ENCODE measurements around the gene RGSL1. TPM values are rescaled to one million over a fixed set of nuclear protein-coding genes. Genes with fewer than 3 reads are reported as not detected.

RGSL1 gene
- polyA plus RNA-seq, 3 donors: not detected

GRCh38 chr1:182589931-182590330, 140.0 kb downstream of the RGSL1 start:
- peaks cover 49% of the 10 kb centered on the region for H3K4me1 Mint-ChIP-seq
- peak overlapping the region in 5 of 7 donors; percentile 49 to 100 (median 69) for H3K27ac Mint-ChIP-seq
- H3K4me1 ChIP-seq (ENCODE audit: control insufficient read depth in 1 of 2, insufficient read depth in 2 of 2, low read length in 2 of 2): peaks cover 39 to 57% of the 10 kb centered on the region in 2 donors
- no peak overlapping the region for H3K4me3 ChIP-seq (replicated peaks in 1 of 3; ENCODE audit: low read depth in 2 of 3, low read length in 3 of 3)
- H4K20me1 ChIP-seq (ENCODE audit: insufficient read depth, low read length): no peaks in the 10 kb centered on the region
- H3K4me3 Mint-ChIP-seq: no peak overlapping the region
- H3K27me3 ChIP-seq (ENCODE audit: control insufficient read depth in 2 of 2, insufficient read depth in 2 of 2, low read length in 2 of 2): no peaks in the 10 kb centered on the region
- WGBS (ENCODE audit: insufficient coverage): 91% methylated on average over 4 of the region's 5 CpGs
- H3K27ac ChIP-seq (ENCODE audit: low read depth in 1 of 2, low read length in 2 of 2): peak overlapping the region in 1 of 2 donors; percentile 98
- H3K4me2 ChIP-seq (replicated peaks; ENCODE audit: extremely low read depth, low read length, poor library complexity, severe bottlenecking): no peak overlapping the region
- H3K79me2 ChIP-seq (ENCODE audit: insufficient read depth, low read length): peaks cover 36% of the 10 kb centered on the region
- peaks cover 0 to 9% (median 7%) of the 10 kb centered on the region in 7 donors for H3K9me3 Mint-ChIP-seq
- intact Hi-C loops (cut with micrococcal nuclease): loop anchor here in 1 of 2 donors (10.0 kb wide), 1 partner anchor 195 kb away; the partner anchor contains the start of gene GLUL
- peaks cover 10 to 14% of the 10 kb centered on the region in 2 donors for H3K36me3 Mint-ChIP-seq
- DNase-seq: no peak
- no peak for TF ChIP-seq CTCF (IDR thresholded peaks at IDR 0.05)
- H2AFZ ChIP-seq (ENCODE audit: insufficient read depth, low read depth, low read length, poor library complexity, severe bottlenecking): no peak overlapping the region
- H3K27me3 Mint-ChIP-seq (ENCODE audit: low read depth in 3 of 3): peaks cover 0 to 3% (median 3%) of the 10 kb centered on the region in 3 donors
- peaks cover 5 to 9% of the 10 kb centered on the region in 2 donors for H3K9me3 ChIP-seq (replicated peaks in 1 of 2; ENCODE audit: control insufficient read depth in 1 of 2, insufficient read depth in 1 of 2, low read length in 2 of 2)
- H3K36me3 ChIP-seq (replicated peaks in 1 of 2; ENCODE audit: control insufficient read depth in 1 of 2, insufficient read depth in 2 of 2, low read length in 2 of 2): no peaks in the 10 kb centered on the region
- no peak overlapping the region for H3K9ac ChIP-seq (ENCODE audit: insufficient read depth, low read length, poor library complexity, severe bottlenecking)

- peaks cover 19 to 24% of the 10 kb centered on the region in 2 donors for H3K4me1 ChIP-seq (ENCODE audit: control insufficient read depth in 1 of 2, insufficient read depth in 2 of 2, low read length in 2 of 2)
- Mint-ChIP-seq H3K9me3 (no peaks in the 10 kb centered on the region), H3K27ac (peak overlapping the region in 1 of 7 donors; percentile 3), H3K27me3 (ENCODE audit: low read depth in 3 of 3) (peaks cover 0 to 3% (median 2%) of the 10 kb centered on the region in 3 donors), H3K36me3 (no peaks in the 10 kb centered on the region), H3K4me3 (no peak overlapping the region), H3K4me1 (peaks cover 32% of the 10 kb centered on the region)
- no peaks in the 10 kb centered on the region for H3K27me3 ChIP-seq (ENCODE audit: control insufficient read depth in 2 of 2, insufficient read depth in 2 of 2, low read length in 2 of 2)
- no peaks in the 10 kb centered on the region for H3K36me3 ChIP-seq (replicated peaks in 1 of 2; ENCODE audit: control insufficient read depth in 1 of 2, insufficient read depth in 2 of 2, low read length in 2 of 2)
- H3K9me3 ChIP-seq (replicated peaks in 1 of 2; ENCODE audit: control insufficient read depth in 1 of 2, insufficient read depth in 1 of 2, low read length in 2 of 2): no peaks in the 10 kb centered on the region
- no peak overlapping the region for H3K9ac ChIP-seq (ENCODE audit: insufficient read depth, low read length, poor library complexity, severe bottlenecking)
- no peaks in the 10 kb centered on the region for H3K79me2 ChIP-seq (ENCODE audit: insufficient read depth, low read length)
- no peak overlapping the region for H3K4me2 ChIP-seq (replicated peaks; ENCODE audit: extremely low read depth, low read length, poor library complexity, severe bottlenecking)
- no peak overlapping the region for H2AFZ ChIP-seq (ENCODE audit: insufficient read depth, low read depth, low read length, poor library complexity, severe bottlenecking)
- H3K27ac ChIP-seq (ENCODE audit: low read depth in 1 of 2, low read length in 2 of 2): no peak overlapping the region
- DNase-seq: peak; percentile 30 to 62 (median 59)
- no peaks in the 10 kb centered on the region for H4K20me1 ChIP-seq (ENCODE audit: insufficient read depth, low read length)
- WGBS (ENCODE audit: insufficient coverage): 33% methylated on average over 3 of the region's 4 CpGs
- intact Hi-C loops (cut with micrococcal nuclease): no loop called here
- no peak overlapping the region for H3K4me3 ChIP-seq (replicated peaks in 1 of 3; ENCODE audit: low read depth in 2 of 3, low read length in 3 of 3)
- TF ChIP-seq CTCF (IDR thresholded peaks at IDR 0.05): peak; percentile 88
Measured at GRCh38 chr1:182595641-182596240, 145.8 kb downstream of the RGSL1 start.

Measured in CD14-positive monocyte (primary cell).